GOT3 (cell line): Measurements from ENCODE around the gene KBTBD3.

Source experiments
- DNase-seq: peaks from one replicate; lab custom pipeline; 2025; ENCODE audit warnings: mixed read lengths; lab: John Stamatoyannopoulos, UW

The KBTBD3 gene

GRCh38 chr11:106076919-106077608 is at the start of gene KBTBD3:
Gene KBTBD3 (minus strand): TSS chr11:106077347. CDS start chr11:106059097, 18,250 bp downstream.
- peak; percentile 76 for DNase-seq

- DNase-seq = no peak
These were observed 44.6 kb upstream of the KBTBD3 start for GRCh38 chr11:106121570-106122320.

GRCh38 chr11:106105986-106106385 is 28.8 kb upstream of the KBTBD3 start:
- no peak for DNase-seq

- no peak for DNase-seq
These were observed 24.7 kb upstream of the KBTBD3 start for GRCh38 chr11:106101819-106102218.

- no peak for DNase-seq
These were observed 24.2 kb upstream of the KBTBD3 start for GRCh38 chr11:106101370-106101769.

GRCh38 chr11:106098893-106099553 is 21.9 kb upstream of the KBTBD3 start:
- no peak for DNase-seq

GRCh38 chr11:106092446-106092845 is 15.3 kb upstream of the KBTBD3 start:
- no peak for DNase-seq

GRCh38 chr11:106091480-106092123 is 14.5 kb upstream of the KBTBD3 start:
- no peak for DNase-seq

- no peak for DNase-seq
These were observed 11.7 kb upstream of the KBTBD3 start for GRCh38 chr11:106088896-106089295.

- DNase-seq = no peak
These were observed 10.8 kb upstream of the KBTBD3 start for GRCh38 chr11:106087815-106088435.

- DNase-seq = no peak
These were observed 9.7 kb upstream of the KBTBD3 start for GRCh38 chr11:106086850-106087249.

GRCh38 chr11:106086135-106086534 is 9.0 kb upstream of the KBTBD3 start:
- DNase-seq = no peak

- DNase-seq = no peak
These were observed 4.9 kb upstream of the KBTBD3 start for GRCh38 chr11:106082096-106082495.

- no peak for DNase-seq
These were observed 685 bp upstream of the KBTBD3 start, which contains the start of gene AASDHPPT for GRCh38 chr11:106077609-106078455. Gene AASDHPPT (plus strand): TSS chr11:106077662. CDS start chr11:106077711, 49 bp downstream.

- DNase-seq = no peak
These were observed 802 bp downstream of the KBTBD3 start for GRCh38 chr11:106076171-106076918.

- no peak for DNase-seq
These were observed 4.3 kb downstream of the KBTBD3 start for GRCh38 chr11:106072804-106073203.

- DNase-seq = no peak
These were observed 6.5 kb downstream of the KBTBD3 start for GRCh38 chr11:106070606-106071005.

GRCh38 chr11:106063009-106063408 is 14.1 kb downstream of the KBTBD3 start:
- no peak for DNase-seq

GRCh38 chr11:106061954-106062949 is 14.9 kb downstream of the KBTBD3 start:
- DNase-seq = no peak
